PC-9 (cell line): ENCODE results near the gene METTL3. TPM values are rescaled to one million over a fixed set of nuclear protein-coding genes. Genes with fewer than 3 reads are reported as not detected.

ENCODE experiments used
- BruUV-seq: library from RNA; stranded (reverse); fragments of 400-500 nt; replicated peaks from 2 replicates; lab custom pipeline; 2021; lab: Mats Ljungman, UMichigan
- CTCF ChIA-PET: fragments of 300-600 bp; sonication (Branson Sonifier 250); formaldehyde crosslinking; loops from one replicate; lab custom pipeline; 2022; ENCODE audit warnings: antibody characterized with exemption; lab: Charles Lee
- POLR2A ChIA-PET: fragments of 300-600 bp; sonication (Branson Sonifier 250); formaldehyde crosslinking; loops from one replicate; lab custom pipeline; 2022; ENCODE audit warnings: antibody characterized with exemption; ENCODE audit not compliant: unreplicated experiment; lab: Charles Lee
- DNase-seq, 2 experiments: peaks; one replicate each; pipeline versions ENCODE4 v3.0.0 to v3.0.0-alpha.2; 2015 to 2022; ENCODE audit warnings: mixed read lengths in 1 of 2
- H2AFZ ChIP-seq: fragments of 200-600 bp; sonication (generic); 2 replicates; pipeline ENCODE4 v1.8.1; 2017; ENCODE audit warnings: antibody characterized with exemption
- H3F3A ChIP-seq: fragments of 200-600 bp; sonication (generic); 2 replicates; pipeline ENCODE4 v1.8.1; 2017; ENCODE audit warnings: antibody characterized with exemption, mild to moderate bottlenecking, low read depth; ENCODE audit not compliant: insufficient read depth
- H3K27ac ChIP-seq: fragments of 200-600 bp; sonication (generic); 2 replicates; pipeline ENCODE4 v1.6.1; 2016; ENCODE audit warnings: mixed run types
- H3K27me3 ChIP-seq: fragments of 200-600 bp; sonication (generic); 2 replicates; pipeline ENCODE4 v1.6.1; 2016; ENCODE audit warnings: low read depth, mixed run types; ENCODE audit not compliant: insufficient read depth
- H3K36me3 ChIP-seq: fragments of 200-600 bp; sonication (generic); 2 replicates; pipeline ENCODE4 v1.6.1; 2016; ENCODE audit warnings: low read depth, mixed run types
- H3K4me1 ChIP-seq: fragments of 200-600 bp; sonication (generic); replicated peaks from 2 replicates; pipeline ENCODE4 v1.6.1; 2016; ENCODE audit warnings: mixed run types; ENCODE audit not compliant: insufficient read depth
- H3K4me2 ChIP-seq: fragments of 200-600 bp; sonication (generic); 2 replicates; pipeline ENCODE4 v1.6.1; 2017; ENCODE audit warnings: mixed run types
- H3K4me3 ChIP-seq: fragments of 200-600 bp; sonication (generic); 2 replicates; pipeline ENCODE4 v1.6.1; 2016; ENCODE audit warnings: mixed run types
- H3K79me2 ChIP-seq: fragments of 200-600 bp; sonication (generic); 2 replicates; pipeline ENCODE4 v1.6.1; 2017; ENCODE audit warnings: low read depth, mixed run types
- H3K9me2 ChIP-seq: fragments of 200-600 bp; sonication (generic); 2 replicates; pipeline ENCODE4 v1.8.1; 2017; ENCODE audit warnings: mild to moderate bottlenecking; ENCODE audit not compliant: insufficient read depth
- H3K9me3 ChIP-seq: fragments of 200-600 bp; sonication (generic); 2 replicates; pipeline ENCODE4 v1.8.1; 2016; ENCODE audit warnings: low read depth; ENCODE audit not compliant: insufficient read depth
- H4K20me1 ChIP-seq: fragments of 200-600 bp; sonication (generic); 2 replicates; pipeline ENCODE4 v1.8.1; 2017; ENCODE audit not compliant: insufficient read depth
- EZH2 ChIP-seq: fragments of 200-600 bp; sonication (generic); IDR thresholded peaks from 2 replicates; pipeline ENCODE4 v1.8.0; 2017; ENCODE audit warnings: antibody characterized with exemption, low read depth
- intact Hi-C: fragments of 100-400 bp; cut with micrococcal nuclease; formaldehyde crosslinking; loops from one replicate; pipeline ENCODE4 v1.10.0; 2022; ENCODE audit not compliant: unreplicated experiment
- total RNA-seq: library from RNA; stranded (reverse); gene quantifications from 2 replicates; pipeline ENCODE4 v1.2.3, GENCODE V29; 2021
- TF ChIP-seq, protein P1 (sequence below): fragments of 200-600 bp; sonication (generic); conservative IDR thresholded peaks from 2 replicates; pipeline ENCODE4 v1.6.1; 2017; ENCODE audit warnings: mixed run types, antibody characterized with exemption, mild to moderate bottlenecking, moderate library complexity

The METTL3 gene
- total RNA-seq, 1 experiment from 2014 or later, result 27.9 TPM

DNA sequence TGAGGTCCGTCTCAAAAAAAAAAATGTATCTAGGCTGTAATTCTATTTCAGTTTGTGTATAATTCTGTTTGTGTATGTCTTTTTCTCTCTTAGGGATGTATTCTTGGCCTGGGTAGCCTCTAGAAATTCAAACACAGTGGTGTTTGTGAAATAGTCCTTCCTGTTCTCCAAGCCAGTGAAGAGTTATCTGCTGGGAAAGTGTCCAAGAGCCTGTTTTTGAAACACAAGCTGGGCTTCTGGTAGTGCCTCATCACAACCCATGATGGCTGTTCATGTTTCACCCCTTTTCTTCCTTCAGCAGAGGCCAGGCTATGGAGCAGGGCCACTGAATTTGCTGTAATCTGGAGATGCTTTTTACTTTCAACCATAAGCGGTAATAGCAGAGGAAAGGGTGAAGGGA lies 14.7 kb downstream of the METTL3 start:
- no TSS peak for BruUV-seq
- Histone ChIP-seq H3K79me2 (no peaks in the 10 kb centered on the region), H3K36me3 (no peaks in the 10 kb centered on the region; the same call in 1 of the 2 replicates), H3F3A (peaks cover 5% of the 10 kb centered on the region; the same call in 1 of the 2 replicates), H3K9me2 (no peaks in the 10 kb centered on the region), H3K4me2 (no peak overlapping the region), H3K27ac (no peak overlapping the region), H3K4me1 (no peaks in the 10 kb centered on the region), H3K27me3 (no peaks in the 10 kb centered on the region), H3K4me3 (no peak overlapping the region), H4K20me1 (peaks cover 5% of the 10 kb centered on the region; the same call in 1 of the 2 replicates), H3K9me3 (no peaks in the 10 kb centered on the region), H2AFZ (no peak overlapping the region)
- DNase-seq, result no peak
- intact Hi-C loops, result no loop called here
- TF ChIP-seq, protein P1, sequence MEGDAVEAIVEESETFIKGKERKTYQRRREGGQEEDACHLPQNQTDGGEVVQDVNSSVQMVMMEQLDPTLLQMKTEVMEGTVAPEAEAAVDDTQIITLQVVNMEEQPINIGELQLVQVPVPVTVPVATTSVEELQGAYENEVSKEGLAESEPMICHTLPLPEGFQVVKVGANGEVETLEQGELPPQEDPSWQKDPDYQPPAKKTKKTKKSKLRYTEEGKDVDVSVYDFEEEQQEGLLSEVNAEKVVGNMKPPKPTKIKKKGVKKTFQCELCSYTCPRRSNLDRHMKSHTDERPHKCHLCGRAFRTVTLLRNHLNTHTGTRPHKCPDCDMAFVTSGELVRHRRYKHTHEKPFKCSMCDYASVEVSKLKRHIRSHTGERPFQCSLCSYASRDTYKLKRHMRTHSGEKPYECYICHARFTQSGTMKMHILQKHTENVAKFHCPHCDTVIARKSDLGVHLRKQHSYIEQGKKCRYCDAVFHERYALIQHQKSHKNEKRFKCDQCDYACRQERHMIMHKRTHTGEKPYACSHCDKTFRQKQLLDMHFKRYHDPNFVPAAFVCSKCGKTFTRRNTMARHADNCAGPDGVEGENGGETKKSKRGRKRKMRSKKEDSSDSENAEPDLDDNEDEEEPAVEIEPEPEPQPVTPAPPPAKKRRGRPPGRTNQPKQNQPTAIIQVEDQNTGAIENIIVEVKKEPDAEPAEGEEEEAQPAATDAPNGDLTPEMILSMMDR, result no peak
- no peak for TF ChIP-seq EZH2
- POLR2A ChIA-PET, result no interaction called here
- CTCF ChIA-PET, result no interaction called here

DNA sequence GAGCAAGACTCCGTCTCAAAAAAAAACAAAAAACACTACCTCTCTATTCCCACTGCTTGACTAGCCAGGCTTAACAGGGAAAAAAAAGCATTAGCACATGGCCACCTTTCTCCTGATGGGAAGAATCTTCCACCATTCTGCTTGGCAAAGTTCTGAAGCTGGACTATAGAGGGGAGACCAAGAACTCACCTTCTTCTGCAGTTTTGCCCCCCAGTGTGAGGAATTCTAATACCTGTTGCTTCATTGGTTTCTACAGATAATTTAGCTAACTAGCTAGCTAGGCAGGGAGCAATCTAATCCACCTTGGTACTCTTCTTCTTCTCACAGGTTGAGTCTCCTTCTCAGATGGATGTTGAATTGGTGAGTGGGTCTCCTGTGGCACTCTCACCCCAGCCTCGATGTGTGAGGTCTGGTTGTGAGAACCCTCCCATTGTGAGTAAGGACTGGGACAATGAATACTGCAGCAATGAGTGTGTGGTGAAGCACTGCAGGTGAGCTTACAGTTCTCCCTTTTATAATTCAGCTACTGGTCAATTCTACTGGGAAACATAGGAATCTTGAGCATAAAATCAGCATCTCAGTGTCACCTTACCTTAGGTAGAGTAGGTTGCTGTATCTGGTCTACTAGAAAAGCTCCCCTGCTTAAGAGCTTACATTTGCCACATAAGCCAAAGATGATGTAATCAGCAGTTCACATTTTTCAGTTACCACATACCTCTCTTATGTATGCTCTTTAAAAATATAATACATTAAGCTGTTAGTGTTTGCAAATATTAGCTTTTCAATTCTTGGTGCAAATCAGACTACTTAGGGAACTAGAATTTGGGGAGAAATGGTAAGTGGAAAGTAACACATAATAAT lies 16.0 kb downstream of the METTL3 start:
- CTCF ChIA-PET, result no interaction called here
- no peak overlapping the region for H3K4me3 ChIP-seq
- no peaks in the 10 kb centered on the region for H3K27me3 ChIP-seq
- H3K4me2 ChIP-seq, result no peak overlapping the region
- intact Hi-C loops, result no loop called here
- TF ChIP-seq EZH2, result no peak
- TF ChIP-seq, protein P1, result no peak
- POLR2A ChIA-PET, result no interaction called here
- H3K27ac ChIP-seq, result peak overlapping the region; percentile 49; the same call in 1 of the 2 replicates
- H3F3A ChIP-seq, result peaks cover 5% of the 10 kb centered on the region; the same call in 1 of the 2 replicates
- H3K36me3 ChIP-seq, result no peaks in the 10 kb centered on the region; the same call in 1 of the 2 replicates
- H4K20me1 ChIP-seq, result peaks cover 5% of the 10 kb centered on the region; the same call in 1 of the 2 replicates
- H2AFZ ChIP-seq, result no peak overlapping the region
- H3K9me3 ChIP-seq, result no peaks in the 10 kb centered on the region
- DNase-seq, result no peak
- BruUV-seq, result no TSS peak
- H3K79me2 ChIP-seq, result no peaks in the 10 kb centered on the region
- H3K9me2 ChIP-seq, result no peaks in the 10 kb centered on the region
- H3K4me1 ChIP-seq, result no peaks in the 10 kb centered on the region

DNA sequence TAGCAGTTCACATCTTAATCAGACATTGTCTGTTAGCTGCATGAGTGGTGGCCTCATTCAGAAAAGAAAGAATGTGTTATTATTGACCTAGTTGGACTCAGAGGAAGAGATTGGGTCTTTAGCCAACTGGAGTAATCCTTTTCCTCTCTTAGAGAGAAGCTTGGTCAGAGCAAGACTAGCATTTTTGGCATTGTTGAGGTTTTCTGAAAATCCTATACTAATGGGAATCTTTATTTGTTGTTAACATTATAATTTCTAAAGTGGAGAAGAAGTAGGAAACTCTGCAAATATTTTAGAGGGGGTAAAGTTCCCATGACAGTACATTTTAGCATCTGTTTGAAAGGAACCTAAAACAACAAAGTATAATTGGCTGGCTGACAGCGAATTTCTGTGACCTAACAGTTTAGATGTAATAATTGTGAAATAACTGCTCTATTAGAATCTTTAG lies 24.5 kb downstream of the METTL3 start:
- CTCF ChIA-PET, result no interaction called here
- POLR2A ChIA-PET, result no interaction called here
- Histone ChIP-seq H4K20me1 (no peaks in the 10 kb centered on the region), H3K4me3 (no peak overlapping the region), H3K4me2 (no peak overlapping the region), H3K27ac (no peak overlapping the region), H3F3A (no peaks in the 10 kb centered on the region), H3K79me2 (0 out of 2 replicates have a peak, but pooled peaks cover 3% of the 10 kb centered on the region), H3K9me3 (no peaks in the 10 kb centered on the region), H3K9me2 (no peaks in the 10 kb centered on the region), H3K27me3 (no peaks in the 10 kb centered on the region), H3K36me3 (no peaks in the 10 kb centered on the region), H3K4me1 (no peaks in the 10 kb centered on the region), H2AFZ (no peak overlapping the region)
- no peak for TF ChIP-seq EZH2
- TF ChIP-seq, protein P1, result no peak
- no TSS peak for BruUV-seq
- no peak for DNase-seq
- intact Hi-C loops, result no loop called here
